DOHH2 (cell line): ENCODE measurements around the gene ATL3.

Experiments
- CTCF ChIP-seq: fragments of 200-600 bp; sonication (generic); IDR thresholded peaks from one replicate; pipeline ENCODE4 v1.5.1; 2014; ENCODE audit warnings: antibody characterized with exemption, mild to moderate bottlenecking, low read depth, low read length; ENCODE audit not compliant: poor library complexity, severe bottlenecking
- EZH2phosphoT487 ChIP-seq: fragments of 200-600 bp; sonication (generic); IDR thresholded peaks from 2 replicates; pipeline ENCODE4 v1.6.1; 2017; ENCODE audit warnings: borderline replicate concordance, mild to moderate bottlenecking, antibody characterized with exemption, low read length, moderate library complexity, mixed read lengths

GRCh38 chr11:63710476-63711217 lies 39.5 kb upstream of the ATL3 start:
- TF ChIP-seq CTCF (no peak), EZH2phosphoT487 (no peak)
